22Rv1 (cell line): ENCODE measurements around the gene NEAT1.

Experiments
- ZFX ChIP-seq: fragments of 450-650 bp; IDR thresholded peaks from 2 replicates; pipeline ENCODE4 v1.6.1; 2017; ENCODE audit warnings: antibody characterized with exemption, borderline replicate concordance
- TF ChIP-seq, protein P1 (sequence below): fragments of 450-650 bp; IDR thresholded peaks from 2 replicates; pipeline ENCODE4 v1.5.1; 2017; ENCODE audit warnings: mild to moderate bottlenecking

DNA sequence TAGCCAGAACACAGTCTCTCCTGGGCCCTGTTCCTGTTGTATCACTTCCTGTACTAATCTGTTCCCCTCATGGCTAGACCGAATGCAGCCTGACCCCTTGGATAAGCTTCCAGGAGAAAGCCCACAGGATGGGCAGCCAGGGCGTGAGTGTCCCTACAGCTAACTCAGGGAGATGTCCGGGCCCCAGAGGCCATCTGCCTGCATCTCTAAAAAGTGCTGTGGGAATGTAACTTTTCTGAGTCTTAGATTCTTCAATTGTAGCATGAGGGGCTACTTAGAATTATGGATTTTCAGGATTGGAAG is 68.5 kb downstream of the NEAT1 start:
- TF ChIP-seq, protein P1, sequence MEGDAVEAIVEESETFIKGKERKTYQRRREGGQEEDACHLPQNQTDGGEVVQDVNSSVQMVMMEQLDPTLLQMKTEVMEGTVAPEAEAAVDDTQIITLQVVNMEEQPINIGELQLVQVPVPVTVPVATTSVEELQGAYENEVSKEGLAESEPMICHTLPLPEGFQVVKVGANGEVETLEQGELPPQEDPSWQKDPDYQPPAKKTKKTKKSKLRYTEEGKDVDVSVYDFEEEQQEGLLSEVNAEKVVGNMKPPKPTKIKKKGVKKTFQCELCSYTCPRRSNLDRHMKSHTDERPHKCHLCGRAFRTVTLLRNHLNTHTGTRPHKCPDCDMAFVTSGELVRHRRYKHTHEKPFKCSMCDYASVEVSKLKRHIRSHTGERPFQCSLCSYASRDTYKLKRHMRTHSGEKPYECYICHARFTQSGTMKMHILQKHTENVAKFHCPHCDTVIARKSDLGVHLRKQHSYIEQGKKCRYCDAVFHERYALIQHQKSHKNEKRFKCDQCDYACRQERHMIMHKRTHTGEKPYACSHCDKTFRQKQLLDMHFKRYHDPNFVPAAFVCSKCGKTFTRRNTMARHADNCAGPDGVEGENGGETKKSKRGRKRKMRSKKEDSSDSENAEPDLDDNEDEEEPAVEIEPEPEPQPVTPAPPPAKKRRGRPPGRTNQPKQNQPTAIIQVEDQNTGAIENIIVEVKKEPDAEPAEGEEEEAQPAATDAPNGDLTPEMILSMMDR = no peak
- no peak for TF ChIP-seq ZFX
